GM12865 (cell line): ENCODE results near the gene ZBTB7C.

Source experiments
- DNase-seq: peaks from one replicate; pipeline ENCODE4 v3.0.0; 2010; ENCODE audit warnings: low read depth
- H3K4me3 ChIP-seq: 2 replicates; pipeline ENCODE4 v1.5.1; 2011; ENCODE audit warnings: mild to moderate bottlenecking, low read depth, low read length, control low read depth
- CTCF ChIP-seq: IDR thresholded peaks from 2 replicates; pipeline ENCODE4 v1.5.1; 2011; ENCODE audit warnings: low read length, control low read depth, low read depth, inconsistent platforms; ENCODE audit not compliant: insufficient read depth; ENCODE audit errors: missing control alignments

The ZBTB7C gene

GRCh38 chr18:48172226-48173006 is 236.8 kb downstream of the ZBTB7C start:
- TF ChIP-seq CTCF, result no peak
- DNase-seq, result no peak

GRCh38 chr18:48171490-48172188 is 237.5 kb downstream of the ZBTB7C start:
- DNase-seq, result peak; percentile 5
- no peak for TF ChIP-seq CTCF
- no peak overlapping the region for H3K4me3 ChIP-seq

More at GRCh38 chr18:48172226-48173006, 236.8 kb downstream of the ZBTB7C start:
- H3K4me3 ChIP-seq, result no peak overlapping the region

GRCh38 chr18:48170651-48171050 is 238.5 kb downstream of the ZBTB7C start:
- no peak for TF ChIP-seq CTCF
- DNase-seq, result no peak
- no peak overlapping the region for H3K4me3 ChIP-seq

GRCh38 chr18:48168861-48169260 is 240.3 kb downstream of the ZBTB7C start:
- no peak for TF ChIP-seq CTCF
- H3K4me3 ChIP-seq, result no peak overlapping the region
- no peak for DNase-seq

- TF ChIP-seq CTCF, result no peak
- no peak for DNase-seq
- no peak overlapping the region for H3K4me3 ChIP-seq
Measured at GRCh38 chr18:48167897-48168253, 241.3 kb downstream of the ZBTB7C start.

- H3K4me3 ChIP-seq, result no peak overlapping the region
- no peak for DNase-seq
- TF ChIP-seq CTCF, result no peak
Measured at GRCh38 chr18:48166336-48166875, 242.8 kb downstream of the ZBTB7C start.
